SKM-1 treated with dmso at 0.1 percent for 144 hours (cell line): ENCODE data around the gene OAF.
"Not testable (repeated sequence)": the region's sequence is repeated elsewhere in the genome, so short reads cannot be mapped to it uniquely, and the experiment has no call there.

ENCODE experiments used
- DNase-seq: peaks from one replicate; lab custom pipeline; 2025; ENCODE audit not compliant: unreplicated experiment; lab: John Stamatoyannopoulos, UW

The OAF gene

DNA sequence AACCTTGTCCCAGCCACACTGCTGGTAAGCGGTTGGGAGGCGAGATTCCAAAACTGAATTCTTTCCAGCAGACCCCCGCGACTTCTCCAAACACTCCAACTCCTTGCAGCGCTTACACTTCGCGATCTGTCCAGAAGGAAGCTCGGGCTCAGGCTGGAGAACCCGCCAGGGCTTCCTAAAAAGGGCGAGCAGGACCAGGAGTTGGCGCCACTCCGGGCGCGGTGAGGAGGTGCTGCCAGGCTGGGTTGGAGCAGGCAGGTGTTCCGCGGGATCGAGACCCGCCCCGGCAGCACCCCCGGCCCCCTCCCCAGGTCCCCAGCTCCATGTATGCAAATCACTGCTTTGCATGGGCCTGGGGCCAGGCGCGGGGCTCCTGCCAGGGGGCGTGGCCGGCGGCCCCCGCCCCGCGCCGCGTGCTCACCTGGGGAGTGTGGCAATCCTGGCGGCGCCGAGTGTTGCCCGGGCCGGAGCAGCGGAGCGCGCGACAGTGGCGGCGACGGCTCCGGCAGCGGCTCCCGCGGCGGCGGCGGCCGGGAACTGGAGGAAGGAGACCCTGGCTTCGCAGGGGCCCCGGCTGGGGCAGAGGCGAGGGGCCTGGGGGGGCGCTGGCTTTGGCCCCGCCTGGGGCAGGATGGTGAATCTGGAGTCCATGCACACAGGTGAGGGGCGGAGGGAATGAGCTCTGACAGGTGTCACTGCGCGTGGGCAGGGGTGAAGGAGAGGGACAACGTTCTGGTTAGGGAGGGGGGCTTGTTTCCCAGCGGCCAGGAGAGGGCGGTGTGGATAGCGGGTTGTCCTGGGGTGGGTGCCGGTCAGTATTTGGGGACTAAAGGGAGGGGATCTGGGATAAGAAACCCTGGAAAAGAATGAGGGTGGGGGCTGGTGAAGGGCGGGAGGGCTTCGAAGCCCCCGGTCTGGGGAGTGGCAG is 29.1 kb downstream of the OAF start, which contains the start of gene POU2F3:
TSS of gene POU2F3 (plus strand) at position 428 of the 928 bp plus-strand sequence. CDS start at position 632, 204 bp downstream.
- DNase-seq = no peak

DNA sequence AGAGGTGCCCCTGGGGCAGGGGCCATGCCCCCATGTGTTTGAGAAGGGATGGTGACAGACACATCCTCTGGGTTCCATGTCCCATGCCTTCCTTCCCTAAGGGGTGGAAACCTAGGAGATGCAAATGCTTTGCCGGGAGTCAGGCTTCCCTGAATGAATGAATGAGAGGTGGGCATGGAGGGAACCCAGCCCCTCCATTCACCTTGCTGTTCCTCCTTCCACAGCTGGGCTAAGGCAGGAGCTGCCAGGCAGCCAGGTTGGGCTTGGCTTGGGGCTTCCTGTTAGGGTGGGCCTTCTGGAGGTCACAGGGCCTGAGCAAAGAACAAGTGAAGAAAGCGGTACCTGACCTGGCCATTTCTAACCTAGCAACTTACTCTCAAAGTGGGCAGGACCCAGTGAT is 30.0 kb downstream of the OAF start:
- DNase-seq = no peak

GRCh38 chr11:120241277-120241676 is 30.4 kb downstream of the OAF start:
- no peak for DNase-seq

DNA sequence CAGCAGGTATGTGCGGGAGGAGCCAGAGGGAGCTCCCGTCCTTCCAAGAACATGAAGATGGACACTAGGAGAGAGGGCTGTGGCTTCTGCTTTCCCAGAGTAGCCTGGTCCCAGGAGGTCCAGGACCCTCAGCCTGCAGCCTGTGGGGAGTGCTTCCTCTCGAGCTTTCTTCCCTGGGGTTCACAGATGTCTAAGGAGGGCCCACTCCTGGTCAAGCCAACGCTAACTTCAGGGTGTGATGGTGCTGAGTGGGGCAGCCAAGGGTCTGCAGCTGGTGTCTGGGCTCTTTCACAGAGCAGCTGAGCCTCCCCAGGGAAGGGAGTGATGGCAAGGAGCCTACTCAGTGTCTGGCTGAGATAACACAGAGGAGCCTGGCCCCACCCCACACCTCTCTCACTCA is 32.4 kb downstream of the OAF start:
- no peak for DNase-seq

DNA sequence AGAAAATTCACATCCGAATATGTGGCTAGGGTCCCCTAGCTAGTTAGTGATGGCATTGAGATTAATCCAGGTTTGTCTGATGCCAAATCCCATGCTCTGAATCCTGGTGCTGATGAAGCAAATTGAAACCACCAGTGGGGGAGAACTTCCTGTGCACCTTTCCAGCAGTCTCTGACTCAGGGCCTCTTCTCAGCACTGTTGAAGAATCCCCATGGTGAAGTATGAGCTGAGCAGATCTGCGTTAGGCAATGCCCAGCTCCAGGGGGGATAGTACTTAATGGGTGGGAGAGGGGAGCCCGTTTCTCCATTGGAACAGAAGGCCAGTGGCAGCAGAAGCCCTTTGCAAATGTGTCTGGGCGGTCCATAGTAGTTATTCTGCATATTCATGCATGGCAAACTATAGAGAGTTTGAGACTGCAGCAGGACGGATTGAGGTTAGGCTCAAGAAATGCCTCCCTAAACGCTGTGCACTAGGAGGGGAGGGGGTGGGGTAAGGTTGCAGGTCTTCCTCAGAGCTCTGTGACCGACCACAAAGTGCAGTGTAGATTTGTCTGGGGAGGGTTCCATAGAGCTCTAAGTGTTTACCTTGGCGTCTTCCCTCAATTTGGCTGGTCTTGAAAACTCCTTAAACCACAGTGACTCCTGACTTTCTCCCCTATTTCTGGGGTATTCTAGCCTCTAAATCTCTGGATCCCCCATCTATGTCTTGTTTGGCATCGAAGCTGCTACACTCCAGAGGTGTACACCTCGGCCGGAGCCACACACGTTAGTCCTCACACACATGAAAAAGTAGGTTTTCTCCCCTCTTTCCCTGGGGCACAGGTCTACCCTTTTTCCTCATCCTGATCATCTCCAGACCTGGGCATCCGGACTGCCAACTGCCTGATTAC is 33.9 kb downstream of the OAF start:
- no peak for DNase-seq

DNA sequence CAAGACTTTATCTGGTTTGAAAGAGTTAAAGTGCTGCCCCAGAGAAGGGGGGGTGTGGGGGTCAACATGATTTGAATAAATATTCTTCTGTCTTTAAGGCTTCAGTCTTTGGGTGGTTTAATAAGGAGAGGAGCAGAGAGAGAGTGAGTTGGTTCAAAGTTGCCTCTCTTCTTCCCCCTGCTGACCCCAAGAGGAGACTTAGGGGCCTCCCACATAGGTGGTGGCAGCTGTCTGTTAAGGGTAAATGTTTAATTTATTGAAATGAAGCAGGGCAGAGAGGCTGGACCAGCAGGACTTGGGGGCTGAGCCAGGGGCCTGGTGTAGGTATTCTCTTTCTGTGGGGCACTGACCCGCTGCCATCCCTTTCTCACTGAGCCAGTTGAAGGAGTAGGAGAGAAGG is 34.6 kb downstream of the OAF start:
- no peak for DNase-seq

DNA sequence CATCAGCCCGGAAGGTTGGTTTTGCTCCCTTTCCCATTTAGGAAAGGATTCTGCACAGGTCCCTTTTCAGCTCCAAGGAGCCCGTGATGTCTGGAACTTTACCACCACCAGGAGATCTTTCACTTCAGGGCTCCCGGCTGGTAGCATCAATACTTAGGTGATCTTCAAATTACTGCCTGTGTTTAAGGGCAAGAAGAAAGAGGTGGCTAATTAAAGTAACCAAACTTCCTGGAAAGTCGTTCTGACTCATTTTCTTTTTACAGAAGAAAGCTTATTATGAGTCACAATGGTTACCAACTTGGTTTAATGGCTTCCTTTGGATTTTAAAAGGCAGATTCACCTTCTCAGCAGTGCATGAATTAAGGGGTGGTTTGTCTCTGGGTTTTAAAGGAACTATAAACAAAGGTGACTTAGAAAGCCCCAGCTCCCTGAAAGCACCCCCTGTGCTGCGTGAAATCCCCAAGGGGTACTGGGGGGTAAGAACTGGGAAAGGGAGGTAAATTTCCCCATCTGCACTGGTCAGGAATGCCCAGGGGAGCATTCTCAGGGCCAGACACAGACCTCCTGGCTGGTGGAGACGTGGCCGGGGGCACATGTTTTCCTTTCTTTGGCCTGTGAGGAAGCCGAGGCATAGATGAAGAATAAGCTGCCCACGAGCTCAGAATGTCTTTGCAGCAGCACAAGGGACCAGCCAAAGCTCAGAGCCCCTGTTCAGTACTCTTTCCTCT is 37.9 kb downstream of the OAF start:
- DNase-seq = no peak

- DNase-seq = no peak
These were observed 38.7 kb downstream of the OAF start for GRCh38 chr11:120249279-120250262.

DNA sequence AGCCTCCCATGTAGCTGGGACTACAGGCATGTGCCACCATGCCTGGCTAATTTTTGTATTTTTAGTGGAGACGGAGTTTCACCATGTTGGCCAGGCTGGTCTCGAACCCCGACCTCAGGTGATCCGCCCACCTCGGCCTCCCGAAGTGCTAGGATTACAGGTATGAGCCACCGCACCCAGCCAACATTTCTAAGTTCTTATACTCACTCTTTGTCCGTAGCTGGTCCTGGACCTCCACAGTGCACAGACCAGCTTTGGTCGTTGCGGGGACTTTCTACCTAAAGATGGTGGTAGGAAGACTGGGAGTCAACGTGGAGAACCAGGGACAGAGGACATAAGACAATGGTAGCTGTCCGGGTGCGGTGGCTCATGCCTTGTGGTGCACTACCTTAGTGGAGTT is 42.5 kb downstream of the OAF start:
- DNase-seq = not testable (repeated sequence)

- no peak for DNase-seq
These were observed 44.1 kb downstream of the OAF start for GRCh38 chr11:120254788-120255518.

DNA sequence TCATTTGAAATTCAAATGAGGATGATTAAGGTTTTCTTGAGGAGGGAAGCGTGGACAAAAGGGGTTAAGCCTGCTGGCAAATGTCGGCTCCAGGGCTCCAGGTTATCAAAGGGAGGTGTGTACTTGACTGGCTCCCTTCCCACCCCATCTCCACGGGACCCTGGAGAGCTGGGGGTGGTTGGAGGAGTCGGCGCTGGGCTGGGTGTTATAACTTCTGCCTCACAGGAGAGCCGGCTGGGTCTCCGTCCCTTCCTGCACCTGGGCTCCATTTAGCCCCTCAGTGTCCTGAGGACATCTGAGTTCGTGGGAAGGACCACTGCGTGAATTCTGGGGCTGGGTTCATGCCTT is 44.7 kb downstream of the OAF start:
- DNase-seq = no peak

GRCh38 chr11:120256178-120256577 is 45.3 kb downstream of the OAF start:
- DNase-seq = no peak

DNA sequence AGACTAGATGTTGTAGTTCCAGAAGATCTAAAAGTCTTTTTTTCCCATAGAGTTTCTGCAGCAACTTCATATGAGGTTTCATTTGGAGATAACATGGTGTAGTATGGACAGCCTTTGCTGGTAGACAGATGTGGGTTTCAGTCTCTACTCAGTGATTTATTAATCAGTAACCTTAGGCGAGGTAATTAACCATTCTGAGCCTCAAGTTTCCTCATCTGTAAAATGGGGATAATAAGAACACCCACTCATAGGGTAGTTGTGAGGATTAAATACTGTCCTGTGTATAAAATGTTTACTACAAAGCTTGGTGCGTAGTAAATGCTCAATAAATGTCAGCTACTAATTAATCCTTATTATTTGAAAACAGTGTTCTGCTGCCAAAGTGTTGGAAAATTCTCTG is 45.9 kb downstream of the OAF start:
- no peak for DNase-seq

GRCh38 chr11:120257346-120257745 is 46.5 kb downstream of the OAF start:
- no peak for DNase-seq

- no peak for DNase-seq
These were observed 47.8 kb downstream of the OAF start for GRCh38 chr11:120258661-120259060.

GRCh38 chr11:120259241-120259640 is 48.4 kb downstream of the OAF start:
- DNase-seq = no peak

DNA sequence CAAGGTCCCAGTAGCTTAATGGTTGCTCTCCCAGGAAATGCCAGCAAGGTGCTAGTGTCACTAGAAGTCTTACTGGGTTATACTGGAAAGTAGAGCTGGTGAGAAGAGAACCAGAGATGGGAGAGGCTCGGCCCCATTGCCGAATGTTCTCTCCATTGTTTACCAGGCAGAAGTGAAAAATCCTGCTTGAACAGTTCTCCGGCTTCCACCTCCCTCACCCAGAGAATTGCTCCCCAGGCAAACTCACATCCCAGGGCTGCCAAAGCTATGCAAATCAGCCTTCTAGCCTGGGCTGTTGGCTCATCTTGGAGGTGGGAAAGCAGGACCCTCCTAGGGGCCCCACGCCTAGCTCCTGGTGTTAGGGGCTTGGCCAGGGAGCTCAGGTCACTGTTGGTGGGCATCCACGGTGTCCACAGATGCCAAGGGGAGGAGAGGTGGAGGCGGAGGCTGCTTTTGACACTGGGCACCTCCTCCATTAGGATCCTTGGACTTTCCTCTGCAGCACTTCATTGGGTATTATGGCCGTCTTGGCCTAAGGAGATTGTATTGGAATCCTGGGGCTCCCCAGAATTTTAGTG is 49.2 kb downstream of the OAF start:
- DNase-seq = no peak

- no peak for DNase-seq
These were observed 49.8 kb downstream of the OAF start for GRCh38 chr11:120260616-120261015.

- DNase-seq = no peak
These were observed 50.5 kb downstream of the OAF start for GRCh38 chr11:120261321-120261720.
